H9 (cell line): ENCODE data around the gene THRB. TPM values are rescaled to one million over a fixed set of nuclear protein-coding genes. Genes with fewer than 3 reads are reported as not detected.

Source experiments
- DNase-seq: peaks from one replicate; pipeline ENCODE4 v3.0.0-alpha.2; 2017
- H2AFZ ChIP-seq: one replicate; pipeline ENCODE4 v1.6.1; 2013; ENCODE audit warnings: mild to moderate bottlenecking, low read length, control low read depth, moderate library complexity
- H2AK5ac ChIP-seq: 2 replicates; pipeline ENCODE4 v1.6.1; 2013; ENCODE audit warnings: low read length, control low read depth, mixed read lengths; ENCODE audit not compliant: insufficient read length
- H2BK120ac ChIP-seq: one replicate; pipeline ENCODE4 v1.6.1; 2013; ENCODE audit warnings: low read depth, mild to moderate bottlenecking, low read length, control low read depth, inconsistent platforms; ENCODE audit not compliant: poor library complexity, severe bottlenecking
- H2BK12ac ChIP-seq: 2 replicates; pipeline ENCODE4 v1.6.1; 2013; ENCODE audit warnings: low read length, control low read depth, mixed read lengths, low read depth; ENCODE audit not compliant: insufficient read length
- H2BK15ac ChIP-seq: 2 replicates; pipeline ENCODE4 v1.6.1; 2013; ENCODE audit warnings: low read depth, low read length, control low read depth
- H2BK20ac ChIP-seq: one replicate; pipeline ENCODE4 v1.6.1; 2013; ENCODE audit warnings: low read depth, mild to moderate bottlenecking, low read length, control low read depth, inconsistent platforms; ENCODE audit not compliant: poor library complexity, severe bottlenecking
- H2BK5ac ChIP-seq: 2 replicates; pipeline ENCODE4 v1.6.1; 2013; ENCODE audit warnings: low read length, control low read depth, mixed read lengths; ENCODE audit not compliant: insufficient read length
- H3K14ac ChIP-seq: 2 replicates; pipeline ENCODE4 v1.6.1; 2013; ENCODE audit warnings: low read length, control low read depth; ENCODE audit not compliant: insufficient read depth
- H3K18ac ChIP-seq: 2 replicates; pipeline ENCODE4 v1.6.1; 2013; ENCODE audit warnings: low read depth, mild to moderate bottlenecking, mixed read lengths, low read length, control low read depth; ENCODE audit not compliant: insufficient read length
- H3K23ac ChIP-seq: 2 replicates; pipeline ENCODE4 v1.6.1; 2013; ENCODE audit warnings: low read length, control low read depth, mixed read lengths, low read depth; ENCODE audit not compliant: insufficient read length
- H3K23me2 ChIP-seq: 2 replicates; pipeline ENCODE4 v1.6.1; 2013; ENCODE audit warnings: low read depth, mild to moderate bottlenecking, mixed read lengths, low read length, control low read depth; ENCODE audit not compliant: insufficient read length, poor library complexity, severe bottlenecking
- H3K27ac ChIP-seq: 2 replicates; pipeline ENCODE4 v1.5.1; 2013; ENCODE audit warnings: low read length, control low read depth, mixed read lengths, low read depth; ENCODE audit not compliant: insufficient read length
- H3K27me3 ChIP-seq: 2 replicates; pipeline ENCODE4 v1.6.1; 2013; ENCODE audit warnings: low read length, control low read depth, inconsistent platforms; ENCODE audit not compliant: insufficient read depth
- H3K4ac ChIP-seq: 2 replicates; pipeline ENCODE4 v1.6.1; 2013; ENCODE audit warnings: low read depth, mild to moderate bottlenecking, control low read depth, inconsistent platforms, low read length, moderate library complexity
- H3K4me1 ChIP-seq: 2 replicates; pipeline ENCODE4 v1.6.1; 2013; ENCODE audit warnings: low read length, control low read depth, inconsistent platforms; ENCODE audit not compliant: insufficient read depth
- H3K4me2 ChIP-seq: 2 replicates; pipeline ENCODE4 v1.6.1; 2013; ENCODE audit warnings: low read length, control low read depth, mixed read lengths; ENCODE audit not compliant: insufficient read length, insufficient read depth
- H3K56ac ChIP-seq: 2 replicates; pipeline ENCODE4 v1.6.1; 2013; ENCODE audit warnings: low read depth, mild to moderate bottlenecking, mixed read lengths, low read length, control low read depth; ENCODE audit not compliant: insufficient read length
- H3K79me1 ChIP-seq: 2 replicates; pipeline ENCODE4 v1.6.1; 2013; ENCODE audit warnings: low read depth, mild to moderate bottlenecking, moderate library complexity, low read length, control low read depth, inconsistent platforms; ENCODE audit not compliant: insufficient read depth, poor library complexity, severe bottlenecking
- H3K79me2 ChIP-seq: 2 replicates; pipeline ENCODE4 v1.6.1; 2013; ENCODE audit warnings: low read length, control low read depth, inconsistent platforms; ENCODE audit not compliant: insufficient read depth
- H3K9ac ChIP-seq: 2 replicates; pipeline ENCODE4 v1.6.1; 2013; ENCODE audit warnings: low read length, control low read depth, mixed read lengths; ENCODE audit not compliant: insufficient read length; ENCODE audit errors: extremely low read depth
- H3K9me3 ChIP-seq: one replicate; pipeline ENCODE4 v1.6.1; 2013; ENCODE audit warnings: low read depth, low read length, inconsistent platforms; ENCODE audit not compliant: control insufficient read depth
- H3T11ph ChIP-seq: one replicate; pipeline ENCODE4 v1.6.1; 2013; ENCODE audit warnings: mild to moderate bottlenecking, low read length, control low read depth, inconsistent platforms
- H4K20me1 ChIP-seq: one replicate; pipeline ENCODE4 v1.6.1; 2013; ENCODE audit not compliant: control insufficient read depth, insufficient read length, insufficient read depth
- H4K5ac ChIP-seq: 2 replicates; pipeline ENCODE4 v1.6.1; 2013; ENCODE audit warnings: low read depth, mild to moderate bottlenecking, mixed read lengths, low read length, control low read depth; ENCODE audit not compliant: insufficient read length
- H4K8ac ChIP-seq: replicated peaks from 2 replicates; pipeline ENCODE4 v1.6.1; 2013; ENCODE audit warnings: low read length, control low read depth, mixed read lengths, low read depth; ENCODE audit not compliant: insufficient read length
- H4K91ac ChIP-seq: 2 replicates; pipeline ENCODE4 v1.6.1; 2013; ENCODE audit warnings: low read depth, mild to moderate bottlenecking, moderate library complexity, mixed read lengths, low read length, control low read depth; ENCODE audit not compliant: insufficient read length
- H3K27ac Mint-ChIP-seq, 3 experiments: 2 replicates in 2 of 3; 3 replicates in 1 of 3; pipeline ENCODE4 v1.8.0; 2020 to 2021; ENCODE audit warnings: mixed read lengths in 3 of 3, mild to moderate bottlenecking in 1 of 3, moderate library complexity in 1 of 3
- H3K27me3 Mint-ChIP-seq: 2 replicates; pipeline ENCODE4 v1.8.0; 2021; ENCODE audit warnings: low read depth, mild to moderate bottlenecking, moderate library complexity, mixed read lengths
- H3K36me3 Mint-ChIP-seq, 3 experiments: 2 replicates in 2 of 3; 3 replicates in 1 of 3; pipeline ENCODE4 v1.8.0; 2020 to 2021; ENCODE audit warnings: low read depth in 3 of 3, mixed read lengths in 3 of 3; ENCODE audit not compliant: insufficient read depth in 1 of 3
- H3K4me1 Mint-ChIP-seq, 2 experiments: 2 replicates each; pipeline ENCODE4 v1.8.0; 2020; ENCODE audit warnings: mixed read lengths in 2 of 2
- H3K4me3 Mint-ChIP-seq, 2 experiments: 2 replicates in 1 of 2; 3 replicates in 1 of 2; pipeline ENCODE4 v1.8.0; 2020 to 2021; ENCODE audit warnings: mild to moderate bottlenecking in 2 of 2, mixed read lengths in 2 of 2, moderate library complexity in 1 of 2
- H3K9me3 Mint-ChIP-seq, 2 experiments: 2 replicates in 1 of 2; 3 replicates in 1 of 2; pipeline ENCODE4 v1.8.0; 2020; ENCODE audit warnings: mild to moderate bottlenecking in 2 of 2, mixed read lengths in 2 of 2, moderate library complexity in 1 of 2
- WGBS: extraction: QIAGEN DNeasy Blood & Tissue Kit; methylation state at CpG from one replicate; pipeline ENCODE4 v1.1.7; 2013; ENCODE audit warnings: missing lambda C conversion rate, low lambda C conversion rate, mixed read lengths; ENCODE audit not compliant: insufficient read length; ENCODE audit errors: extremely low coverage; 5-methylcytosine and 5-hydroxymethylcytosine counted together
- total RNA-seq: library from RNA; stranded (reverse); gene quantifications from 2 replicates; pipeline ENCODE4 v1.2.1, GENCODE V29; 2021
- TF ChIP-seq, protein P1 (sequence below): fragments of 200-600 bp; sonication (generic); conservative IDR thresholded peaks from 3 replicates; pipeline ENCODE4 v1.8.0; 2021; ENCODE audit warnings: antibody characterized with exemption, mild to moderate bottlenecking

The THRB gene
- total RNA-seq, 1 experiment from 2014 or later = 8.6 TPM

DNA sequence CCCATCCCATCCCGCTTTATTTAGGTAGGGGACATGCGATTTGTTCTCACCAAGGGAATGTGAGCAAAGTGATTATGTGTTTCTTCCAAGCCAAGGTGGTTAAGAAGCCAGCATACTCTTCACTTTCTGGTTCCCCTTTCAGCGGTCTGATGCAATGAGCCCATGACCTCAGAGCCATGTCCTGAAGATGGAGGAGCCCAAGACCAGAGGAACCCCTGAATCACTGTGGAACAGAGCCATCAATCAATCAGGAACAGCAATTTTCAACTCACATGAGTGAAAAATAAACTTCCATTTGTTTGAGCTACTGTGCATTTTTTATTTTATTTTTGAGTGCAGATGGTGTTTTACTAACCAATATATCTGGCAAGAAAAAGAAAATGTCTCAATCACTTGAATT is 10.8 kb downstream of the THRB start:
- peaks cover 14 to 28% of the 10 kb centered on the region in 2 experiments for H3K4me1 Mint-ChIP-seq
- no peak for DNase-seq
- Histone ChIP-seq H3K79me2 (no peaks in the 10 kb centered on the region), H3K56ac (no peak overlapping the region), H4K5ac (no peak overlapping the region), H3K9ac (no peak overlapping the region), H3K18ac (peak overlapping the region; percentile 61), H3K9me3 (no peaks in the 10 kb centered on the region), H3K27ac (no peak overlapping the region), H2BK5ac (no peak overlapping the region), H4K91ac (no peak overlapping the region), H3K14ac (no peak overlapping the region), H3K4me2 (no peak overlapping the region), H4K8ac (no peak overlapping the region), H3K79me1 (no peaks in the 10 kb centered on the region), H2AFZ (no peak overlapping the region), H2BK12ac (no peak overlapping the region), H3K27me3 (no peaks in the 10 kb centered on the region; the same call in 1 of the 2 replicates), H3K23me2 (no peaks in the 10 kb centered on the region), H4K20me1 (no peaks in the 10 kb centered on the region), H3T11ph (no peak overlapping the region), H2BK15ac (no peak overlapping the region), H2BK20ac (no peak overlapping the region), H2BK120ac (no peak overlapping the region), H2AK5ac (no peak overlapping the region), H3K23ac (no peak overlapping the region), H3K4ac (no peak overlapping the region), H3K4me1 (no peaks in the 10 kb centered on the region)
- peaks cover 10% of the 10 kb centered on the region for H3K27me3 Mint-ChIP-seq
- H3K27ac Mint-ChIP-seq = 0 out of 7 replicates have a peak overlapping the region, but pooled peaks of 1 of the 3 experiments have one; percentile 40
- H3K9me3 Mint-ChIP-seq = no peaks in the 10 kb centered on the region
- peaks cover 0 to 5% (median under 1%) of the 10 kb centered on the region in 3 experiments; a peak in 3 of 7 replicates for H3K36me3 Mint-ChIP-seq
- WGBS = no CpG with 5 or more reads among the region's 3 CpGs
- H3K4me3 Mint-ChIP-seq = no peak overlapping the region
- TF ChIP-seq, protein P1, sequence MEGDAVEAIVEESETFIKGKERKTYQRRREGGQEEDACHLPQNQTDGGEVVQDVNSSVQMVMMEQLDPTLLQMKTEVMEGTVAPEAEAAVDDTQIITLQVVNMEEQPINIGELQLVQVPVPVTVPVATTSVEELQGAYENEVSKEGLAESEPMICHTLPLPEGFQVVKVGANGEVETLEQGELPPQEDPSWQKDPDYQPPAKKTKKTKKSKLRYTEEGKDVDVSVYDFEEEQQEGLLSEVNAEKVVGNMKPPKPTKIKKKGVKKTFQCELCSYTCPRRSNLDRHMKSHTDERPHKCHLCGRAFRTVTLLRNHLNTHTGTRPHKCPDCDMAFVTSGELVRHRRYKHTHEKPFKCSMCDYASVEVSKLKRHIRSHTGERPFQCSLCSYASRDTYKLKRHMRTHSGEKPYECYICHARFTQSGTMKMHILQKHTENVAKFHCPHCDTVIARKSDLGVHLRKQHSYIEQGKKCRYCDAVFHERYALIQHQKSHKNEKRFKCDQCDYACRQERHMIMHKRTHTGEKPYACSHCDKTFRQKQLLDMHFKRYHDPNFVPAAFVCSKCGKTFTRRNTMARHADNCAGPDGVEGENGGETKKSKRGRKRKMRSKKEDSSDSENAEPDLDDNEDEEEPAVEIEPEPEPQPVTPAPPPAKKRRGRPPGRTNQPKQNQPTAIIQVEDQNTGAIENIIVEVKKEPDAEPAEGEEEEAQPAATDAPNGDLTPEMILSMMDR = no peak
